GM23248 (cell line): ENCODE measurements around the gene KIF1A.

ENCODE experiments used
- EZH2 ChIP-seq: fragments of 200-600 bp; sonication (generic); IDR thresholded peaks from 2 replicates; pipeline ENCODE4 v1.6.1; 2018; ENCODE audit warnings: antibody characterized with exemption, mild to moderate bottlenecking; ENCODE audit not compliant: insufficient read depth, poor library complexity, severe bottlenecking
- EZH2phosphoT487 ChIP-seq: fragments of 200-600 bp; sonication (generic); IDR thresholded peaks from 2 replicates; pipeline ENCODE4 v1.6.1; 2018; ENCODE audit warnings: antibody characterized with exemption, moderate library complexity, mild to moderate bottlenecking, low read depth; ENCODE audit not compliant: insufficient read depth

- no peak for TF ChIP-seq EZH2
- TF ChIP-seq EZH2phosphoT487, result no peak
Observed at GRCh38 chr2:240760121-240760520, 59.9 kb downstream of the KIF1A start.
